BE2C (cell line): ENCODE data around the gene CUL9.

ENCODE experiments used
- DNase-seq: peaks from one replicate; pipeline ENCODE4 v3.0.0-alpha.2; 2020
- H3K27me3 ChIP-seq: fragments of 250-450 bp; sonication (Bioruptor Pico); 2 replicates; pipeline ENCODE4 v1.5.1; 2020; ENCODE audit warnings: mild to moderate bottlenecking
- H3K36me3 ChIP-seq: fragments of 250-450 bp; sonication (Bioruptor Pico); 2 replicates; pipeline ENCODE4 v1.5.1; 2020; ENCODE audit warnings: mild to moderate bottlenecking
- H3K4me1 ChIP-seq: fragments of 250-450 bp; sonication (Bioruptor Pico); 2 replicates; pipeline ENCODE4 v1.5.1; 2020
- H3K4me3 ChIP-seq: 2 replicates; pipeline ENCODE4 v1.5.1; 2011; ENCODE audit warnings: low read depth, low read length
- H3K9me3 ChIP-seq: fragments of 250-450 bp; sonication (Bioruptor Pico); 2 replicates; pipeline ENCODE4 v1.5.1; 2020
- TF ChIP-seq, protein P1 (sequence below): IDR thresholded peaks from 2 replicates; pipeline ENCODE4 v1.5.1; 2012; ENCODE audit warnings: mild to moderate bottlenecking, low read depth, low read length

The CUL9 gene

GRCh38 chr6:43235841-43236240 lies 53.8 kb downstream of the CUL9 start:
- H3K36me3 ChIP-seq: no peaks in the 10 kb centered on the region
- H3K27me3 ChIP-seq: no peaks in the 10 kb centered on the region
- H3K9me3 ChIP-seq: no peaks in the 10 kb centered on the region
- TF ChIP-seq, protein P1, sequence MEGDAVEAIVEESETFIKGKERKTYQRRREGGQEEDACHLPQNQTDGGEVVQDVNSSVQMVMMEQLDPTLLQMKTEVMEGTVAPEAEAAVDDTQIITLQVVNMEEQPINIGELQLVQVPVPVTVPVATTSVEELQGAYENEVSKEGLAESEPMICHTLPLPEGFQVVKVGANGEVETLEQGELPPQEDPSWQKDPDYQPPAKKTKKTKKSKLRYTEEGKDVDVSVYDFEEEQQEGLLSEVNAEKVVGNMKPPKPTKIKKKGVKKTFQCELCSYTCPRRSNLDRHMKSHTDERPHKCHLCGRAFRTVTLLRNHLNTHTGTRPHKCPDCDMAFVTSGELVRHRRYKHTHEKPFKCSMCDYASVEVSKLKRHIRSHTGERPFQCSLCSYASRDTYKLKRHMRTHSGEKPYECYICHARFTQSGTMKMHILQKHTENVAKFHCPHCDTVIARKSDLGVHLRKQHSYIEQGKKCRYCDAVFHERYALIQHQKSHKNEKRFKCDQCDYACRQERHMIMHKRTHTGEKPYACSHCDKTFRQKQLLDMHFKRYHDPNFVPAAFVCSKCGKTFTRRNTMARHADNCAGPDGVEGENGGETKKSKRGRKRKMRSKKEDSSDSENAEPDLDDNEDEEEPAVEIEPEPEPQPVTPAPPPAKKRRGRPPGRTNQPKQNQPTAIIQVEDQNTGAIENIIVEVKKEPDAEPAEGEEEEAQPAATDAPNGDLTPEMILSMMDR: no peak
- no peak overlapping the region for H3K4me3 ChIP-seq
- no peak for DNase-seq
- no peaks in the 10 kb centered on the region for H3K4me1 ChIP-seq

GRCh38 chr6:43239054-43239453 lies 57.1 kb downstream of the CUL9 start:
- no peak overlapping the region for H3K4me3 ChIP-seq
- no peaks in the 10 kb centered on the region for H3K36me3 ChIP-seq
- peaks cover 27% of the 10 kb centered on the region for H3K27me3 ChIP-seq
- no peaks in the 10 kb centered on the region for H3K9me3 ChIP-seq
- H3K4me1 ChIP-seq: no peaks in the 10 kb centered on the region
- DNase-seq: no peak
- TF ChIP-seq, protein P1: no peak

DNA sequence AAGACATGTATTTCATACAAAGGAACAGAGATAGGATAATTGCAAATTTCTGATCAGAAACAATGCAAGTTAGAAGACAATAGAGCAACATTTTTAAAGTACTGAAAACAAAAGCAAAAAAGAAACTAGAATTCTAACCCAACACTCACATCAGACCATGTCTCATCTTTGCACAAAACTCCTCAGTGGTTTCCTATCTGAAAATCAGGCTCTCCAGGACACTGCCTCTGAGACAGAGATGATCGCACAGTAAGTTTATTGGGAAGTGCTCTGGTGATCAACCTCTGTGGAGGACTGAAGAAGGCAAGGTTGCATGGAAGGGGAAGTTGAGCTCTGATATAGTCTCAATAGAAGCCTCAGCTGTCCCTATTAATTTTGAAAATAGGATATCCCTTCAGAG lies 59.0 kb downstream of the CUL9 start:
- no peak overlapping the region for H3K4me3 ChIP-seq
- no peaks in the 10 kb centered on the region for H3K4me1 ChIP-seq
- no peaks in the 10 kb centered on the region for H3K9me3 ChIP-seq
- no peaks in the 10 kb centered on the region for H3K36me3 ChIP-seq
- peaks cover 35% of the 10 kb centered on the region for H3K27me3 ChIP-seq
- DNase-seq: no peak
- TF ChIP-seq, protein P1: no peak

DNA sequence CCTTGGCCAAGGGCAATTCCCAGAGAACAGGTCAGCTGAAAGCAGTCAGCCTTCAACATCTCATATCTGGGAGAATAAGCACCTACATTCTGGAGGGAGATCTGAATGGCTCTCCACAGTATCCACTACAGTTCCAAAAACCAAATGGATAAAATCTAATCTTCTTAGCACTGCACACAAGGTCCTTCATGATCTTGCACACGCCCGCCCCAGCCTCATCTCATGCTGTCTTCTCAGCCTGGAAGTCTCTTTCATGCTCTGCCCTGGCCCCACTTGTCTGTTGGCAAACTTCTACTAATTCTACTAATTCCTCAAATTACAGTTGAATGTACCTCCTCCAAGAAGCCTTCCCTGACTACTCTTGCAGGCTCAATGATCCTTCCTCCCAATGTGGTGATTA lies 59.5 kb downstream of the CUL9 start:
- Histone ChIP-seq H3K36me3 (no peaks in the 10 kb centered on the region), H3K27me3 (peaks cover 35% of the 10 kb centered on the region), H3K4me1 (no peaks in the 10 kb centered on the region), H3K4me3 (no peak overlapping the region), H3K9me3 (no peaks in the 10 kb centered on the region)
- DNase-seq: no peak
- TF ChIP-seq, protein P1: no peak

GRCh38 chr6:43242908-43243663 lies 61.1 kb downstream of the CUL9 start, which contains the start of gene TTBK1:
Gene TTBK1, plus strand, starts transcription at chr6:43243481. Its CDS starts 3,180 bp downstream, at chr6:43246661.
- TF ChIP-seq, protein P1: no peak
- Histone ChIP-seq H3K27me3 (peaks cover 35% of the 10 kb centered on the region), H3K9me3 (no peaks in the 10 kb centered on the region), H3K36me3 (no peaks in the 10 kb centered on the region), H3K4me1 (no peaks in the 10 kb centered on the region), H3K4me3 (no peak within 1 kb of the TSS; the same call in 1 of the 2 replicates)
- DNase-seq: peak; percentile 42

GRCh38 chr6:43243664-43244321 lies 61.8 kb downstream of the CUL9 start:
- Histone ChIP-seq H3K27me3 (peaks cover 35% of the 10 kb centered on the region), H3K4me3 (no peak overlapping the region; the same call in 1 of the 2 replicates), H3K9me3 (no peaks in the 10 kb centered on the region), H3K36me3 (no peaks in the 10 kb centered on the region), H3K4me1 (no peaks in the 10 kb centered on the region)
- TF ChIP-seq, protein P1: no peak
- no peak for DNase-seq
